ENCODE measurements around the gene TRIM56. TPM values are rescaled to one million over a fixed set of nuclear protein-coding genes. Genes with fewer than 3 reads are reported as not detected.

Gene TRIM56
- total and polyA plus RNA-seq, 2 of the 13 experiments (the other 11 are each of a cell fraction or from before 2014, with no cell fraction given) = 3.2 to 7.1 TPM

GRCh38 chr7:101094791-101095375 is 9.6 kb downstream of the TRIM56 start (continued):
- peak; percentile 41; the same call in 1 of the 2 replicates for TF ChIP-seq ZNF350 (CRISPR knock-in tag; IDR thresholded peaks at IDR 0.05; ENCODE audit: borderline replicate concordance, low read depth)
- no peak for TF ChIP-seq MIER3 (CRISPR knock-in tag; IDR thresholded peaks at IDR 0.05; ENCODE audit: borderline replicate concordance)
- 0 out of 2 replicates have a peak, but pooled peaks have one; percentile 18 for TF ChIP-seq ZSCAN9 (CRISPR knock-in tag; IDR thresholded peaks at IDR 0.05; ENCODE audit: borderline replicate concordance)
- TF ChIP-seq PRDM4 (CRISPR knock-in tag; IDR thresholded peaks at IDR 0.05; ENCODE audit: borderline replicate concordance) = no peak
- TF ChIP-seq CREBL2 (CRISPR knock-in tag; IDR thresholded peaks at IDR 0.05; ENCODE audit: borderline replicate concordance) = no peak
- peak; percentile 87 for TF ChIP-seq CTCF (CRISPR knock-in tag; IDR thresholded peaks at IDR 0.05)
- TF ChIP-seq SOX6 (IDR thresholded peaks at IDR 0.05) = no peak
- TF ChIP-seq SOX6 (CRISPR knock-in tag; IDR thresholded peaks at IDR 0.05) = 0 out of 2 replicates have a peak, but pooled peaks have one; percentile 24
- no peak for TF ChIP-seq ZNF414 (CRISPR knock-in tag; IDR thresholded peaks at IDR 0.05)
- peak; percentile 87 for TF ChIP-seq SMC3 (IDR thresholded peaks at IDR 0.05; ENCODE audit: low read length)
- 0 out of 2 replicates have a peak, but pooled peaks have one; percentile 38 for TF ChIP-seq THAP9 (CRISPR knock-in tag; IDR thresholded peaks at IDR 0.05; ENCODE audit: borderline replicate concordance)
- TF ChIP-seq HMGXB4 (CRISPR knock-in tag; IDR thresholded peaks at IDR 0.05; ENCODE audit: borderline replicate concordance in 1 of 2, low read depth in 1 of 2) = peak in 1 of 2 experiments; percentile 41; a peak in 1 of 4 replicates
- TF ChIP-seq ZNF580 (CRISPR knock-in tag; IDR thresholded peaks at IDR 0.05; ENCODE audit: borderline replicate concordance, low read depth) = peak; percentile 53; the same call in 1 of the 2 replicates
- TF ChIP-seq GMEB2 (CRISPR knock-in tag; IDR thresholded peaks at IDR 0.05; ENCODE audit: low read depth) = no peak
- TF ChIP-seq ZNF781 (CRISPR knock-in tag; IDR thresholded peaks at IDR 0.05; ENCODE audit: borderline replicate concordance, not compliant biosample characterization) = no peak
